Measurements from ENCODE around the gene MEIS2. TPM values are rescaled to one million over a fixed set of nuclear protein-coding genes. Genes with fewer than 3 reads are reported as not detected.

MEIS2 gene
- total and polyA plus RNA-seq, 2 of the 13 experiments (the other 11 are each of a cell fraction or from before 2014, with no cell fraction given), result 10.7 to 12.4 TPM

DNA sequence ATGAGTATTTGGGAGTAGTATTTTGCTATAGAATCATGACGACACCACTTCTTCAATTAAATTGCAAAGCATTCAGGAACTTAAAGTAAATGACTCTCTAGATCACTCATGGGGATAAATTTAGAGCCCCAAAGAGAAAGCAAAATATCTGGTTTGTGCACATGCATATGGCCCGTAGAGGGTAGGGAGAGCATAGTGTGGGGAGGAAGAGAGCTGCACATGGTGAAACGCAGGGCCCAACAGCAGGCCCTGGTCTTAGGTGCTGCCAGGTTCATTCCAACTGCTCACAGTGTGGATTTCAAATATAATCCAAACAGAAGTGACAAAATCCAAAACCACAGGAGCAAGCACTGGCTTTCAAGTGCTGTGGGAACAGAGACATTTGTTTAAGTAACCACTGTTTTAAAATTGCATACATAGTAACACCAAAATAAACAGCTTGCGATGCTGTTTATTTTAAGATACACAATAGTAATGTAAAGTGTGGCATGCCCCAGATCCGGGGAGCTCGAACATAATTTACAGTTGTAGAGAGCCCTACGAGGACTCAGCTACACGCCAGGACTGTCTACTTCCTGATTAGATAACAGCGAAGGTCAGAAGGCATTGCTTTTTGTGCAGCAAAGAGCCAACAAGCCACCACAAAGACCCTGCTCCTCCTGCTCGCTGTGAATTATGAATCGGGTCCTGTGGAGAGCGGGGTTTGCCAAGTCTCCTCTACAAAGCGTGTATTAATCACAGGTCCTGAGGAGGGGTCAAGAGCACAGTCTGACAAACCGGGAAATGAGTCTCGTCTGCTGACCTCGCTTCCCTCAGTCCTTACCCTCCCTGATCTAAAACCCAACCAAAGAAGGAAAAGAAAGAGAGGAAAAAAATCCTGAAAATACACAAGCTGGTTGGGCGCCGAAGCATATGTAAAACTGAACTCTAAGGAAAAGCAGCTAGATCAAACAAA is 80.6 kb downstream of the MEIS2 start (continued):
- TF ChIP-seq, protein P1, sequence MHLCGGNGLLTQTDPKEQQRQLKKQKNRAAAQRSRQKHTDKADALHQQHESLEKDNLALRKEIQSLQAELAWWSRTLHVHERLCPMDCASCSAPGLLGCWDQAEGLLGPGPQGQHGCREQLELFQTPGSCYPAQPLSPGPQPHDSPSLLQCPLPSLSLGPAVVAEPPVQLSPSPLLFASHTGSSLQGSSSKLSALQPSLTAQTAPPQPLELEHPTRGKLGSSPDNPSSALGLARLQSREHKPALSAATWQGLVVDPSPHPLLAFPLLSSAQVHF (CRISPR knock-in tag; IDR thresholded peaks at IDR 0.05), result no peak
- TF ChIP-seq ZNF850 (CRISPR knock-in tag; conservative IDR thresholded peaks at IDR 0.05) (no peak), ATF1 (CRISPR knock-in tag; IDR thresholded peaks at IDR 0.05) (no peak), SOX6 (IDR thresholded peaks at IDR 0.05) (no peak), SOX6 (CRISPR knock-in tag; IDR thresholded peaks at IDR 0.05) (peak; percentile 71), ZNF792 (CRISPR knock-in tag; IDR thresholded peaks at IDR 0.05) (0 out of 2 replicates have a peak, but pooled peaks have one; percentile 41), NAIF1 (CRISPR knock-in tag; IDR thresholded peaks at IDR 0.05; ENCODE audit: borderline replicate concordance) (no peak), ATF7 (IDR thresholded peaks at IDR 0.05) (no peak), ATF7 (CRISPR knock-in tag; IDR thresholded peaks at IDR 0.05) (no peak), RXRA (CRISPR knock-in tag; IDR thresholded peaks at IDR 0.05) (peak; percentile 33; the same call in 1 of the 2 replicates), CREB1 (IDR thresholded peaks at IDR 0.05) (no peak), CREB1 (CRISPR knock-in tag; IDR thresholded peaks at IDR 0.05) (peak; percentile 44; the same call in 1 of the 2 replicates), RNF2 (conservative IDR thresholded peaks at IDR 0.05; ENCODE audit: low read depth) (no peak), ZNF235 (CRISPR knock-in tag; IDR thresholded peaks at IDR 0.05; ENCODE audit: borderline replicate concordance) (no peak)
- TF ChIP-seq, protein P2, sequence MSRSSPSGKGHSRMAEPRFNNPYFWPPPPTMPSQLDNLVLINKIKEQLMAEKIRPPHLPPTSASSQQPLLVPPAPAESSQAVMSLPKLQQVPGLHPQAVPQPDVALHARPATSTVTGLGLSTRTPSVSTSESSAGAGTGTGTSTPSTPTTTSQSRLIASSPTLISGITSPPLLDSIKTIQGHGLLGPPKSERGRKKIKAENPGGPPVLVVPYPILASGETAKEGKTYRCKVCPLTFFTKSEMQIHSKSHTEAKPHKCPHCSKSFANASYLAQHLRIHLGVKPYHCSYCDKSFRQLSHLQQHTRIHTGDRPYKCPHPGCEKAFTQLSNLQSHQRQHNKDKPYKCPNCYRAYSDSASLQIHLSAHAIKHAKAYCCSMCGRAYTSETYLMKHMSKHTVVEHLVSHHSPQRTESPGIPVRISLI (CRISPR knock-in tag; IDR thresholded peaks at IDR 0.05; ENCODE audit: borderline replicate concordance), result peak; percentile 24; the same call in 1 of the 2 replicates
- TF ChIP-seq, protein P3, sequence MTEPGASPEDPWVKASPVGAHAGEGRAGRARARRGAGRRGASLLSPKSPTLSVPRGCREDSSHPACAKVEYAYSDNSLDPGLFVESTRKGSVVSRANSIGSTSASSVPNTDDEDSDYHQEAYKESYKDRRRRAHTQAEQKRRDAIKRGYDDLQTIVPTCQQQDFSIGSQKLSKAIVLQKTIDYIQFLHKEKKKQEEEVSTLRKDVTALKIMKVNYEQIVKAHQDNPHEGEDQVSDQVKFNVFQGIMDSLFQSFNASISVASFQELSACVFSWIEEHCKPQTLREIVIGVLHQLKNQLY (CRISPR knock-in tag; IDR thresholded peaks at IDR 0.05), result no peak
- TF ChIP-seq, protein P4, sequence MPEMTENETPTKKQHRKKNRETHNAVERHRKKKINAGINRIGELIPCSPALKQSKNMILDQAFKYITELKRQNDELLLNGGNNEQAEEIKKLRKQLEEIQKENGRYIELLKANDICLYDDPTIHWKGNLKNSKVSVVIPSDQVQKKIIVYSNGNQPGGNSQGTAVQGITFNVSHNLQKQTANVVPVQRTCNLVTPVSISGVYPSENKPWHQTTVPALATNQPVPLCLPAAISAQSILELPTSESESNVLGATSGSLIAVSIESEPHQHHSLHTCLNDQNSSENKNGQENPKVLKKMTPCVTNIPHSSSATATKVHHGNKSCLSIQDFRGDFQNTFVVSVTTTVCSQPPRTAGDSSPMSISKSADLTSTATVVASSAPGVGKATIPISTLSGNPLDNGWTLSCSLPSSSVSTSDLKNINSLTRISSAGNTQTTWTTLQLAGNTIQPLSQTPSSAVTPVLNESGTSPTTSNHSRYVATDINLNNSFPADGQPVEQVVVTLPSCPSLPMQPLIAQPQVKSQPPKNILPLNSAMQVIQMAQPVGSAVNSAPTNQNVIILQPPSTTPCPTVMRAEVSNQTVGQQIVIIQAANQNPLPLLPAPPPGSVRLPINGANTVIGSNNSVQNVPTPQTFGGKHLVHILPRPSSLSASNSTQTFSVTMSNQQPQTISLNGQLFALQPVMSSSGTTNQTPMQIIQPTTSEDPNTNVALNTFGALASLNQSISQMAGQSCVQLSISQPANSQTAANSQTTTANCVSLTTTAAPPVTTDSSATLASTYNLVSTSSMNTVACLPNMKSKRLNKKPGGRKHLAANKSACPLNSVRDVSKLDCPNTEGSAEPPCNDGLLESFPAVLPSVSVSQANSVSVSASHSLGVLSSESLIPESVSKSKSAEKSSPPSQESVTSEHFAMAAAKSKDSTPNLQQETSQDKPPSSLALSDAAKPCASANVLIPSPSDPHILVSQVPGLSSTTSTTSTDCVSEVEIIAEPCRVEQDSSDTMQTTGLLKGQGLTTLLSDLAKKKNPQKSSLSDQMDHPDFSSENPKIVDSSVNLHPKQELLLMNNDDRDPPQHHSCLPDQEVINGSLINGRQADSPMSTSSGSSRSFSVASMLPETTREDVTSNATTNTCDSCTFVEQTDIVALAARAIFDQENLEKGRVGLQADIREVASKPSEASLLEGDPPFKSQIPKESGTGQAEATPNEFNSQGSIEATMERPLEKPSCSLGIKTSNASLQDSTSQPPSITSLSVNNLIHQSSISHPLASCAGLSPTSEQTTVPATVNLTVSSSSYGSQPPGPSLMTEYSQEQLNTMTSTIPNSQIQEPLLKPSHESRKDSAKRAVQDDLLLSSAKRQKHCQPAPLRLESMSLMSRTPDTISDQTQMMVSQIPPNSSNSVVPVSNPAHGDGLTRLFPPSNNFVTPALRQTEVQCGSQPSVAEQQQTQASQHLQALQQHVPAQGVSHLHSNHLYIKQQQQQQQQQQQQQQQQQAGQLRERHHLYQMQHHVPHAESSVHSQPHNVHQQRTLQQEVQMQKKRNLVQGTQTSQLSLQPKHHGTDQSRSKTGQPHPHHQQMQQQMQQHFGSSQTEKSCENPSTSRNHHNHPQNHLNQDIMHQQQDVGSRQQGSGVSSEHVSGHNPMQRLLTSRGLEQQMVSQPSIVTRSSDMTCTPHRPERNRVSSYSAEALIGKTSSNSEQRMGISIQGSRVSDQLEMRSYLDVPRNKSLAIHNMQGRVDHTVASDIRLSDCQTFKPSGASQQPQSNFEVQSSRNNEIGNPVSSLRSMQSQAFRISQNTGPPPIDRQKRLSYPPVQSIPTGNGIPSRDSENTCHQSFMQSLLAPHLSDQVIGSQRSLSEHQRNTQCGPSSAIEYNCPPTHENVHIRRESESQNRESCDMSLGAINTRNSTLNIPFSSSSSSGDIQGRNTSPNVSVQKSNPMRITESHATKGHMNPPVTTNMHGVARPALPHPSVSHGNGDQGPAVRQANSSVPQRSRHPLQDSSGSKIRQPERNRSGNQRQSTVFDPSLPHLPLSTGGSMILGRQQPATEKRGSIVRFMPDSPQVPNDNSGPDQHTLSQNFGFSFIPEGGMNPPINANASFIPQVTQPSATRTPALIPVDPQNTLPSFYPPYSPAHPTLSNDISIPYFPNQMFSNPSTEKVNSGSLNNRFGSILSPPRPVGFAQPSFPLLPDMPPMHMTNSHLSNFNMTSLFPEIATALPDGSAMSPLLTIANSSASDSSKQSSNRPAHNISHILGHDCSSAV (CRISPR knock-in tag; IDR thresholded peaks at IDR 0.05; ENCODE audit: borderline replicate concordance), result no peak
- TF ChIP-seq, protein P5, sequence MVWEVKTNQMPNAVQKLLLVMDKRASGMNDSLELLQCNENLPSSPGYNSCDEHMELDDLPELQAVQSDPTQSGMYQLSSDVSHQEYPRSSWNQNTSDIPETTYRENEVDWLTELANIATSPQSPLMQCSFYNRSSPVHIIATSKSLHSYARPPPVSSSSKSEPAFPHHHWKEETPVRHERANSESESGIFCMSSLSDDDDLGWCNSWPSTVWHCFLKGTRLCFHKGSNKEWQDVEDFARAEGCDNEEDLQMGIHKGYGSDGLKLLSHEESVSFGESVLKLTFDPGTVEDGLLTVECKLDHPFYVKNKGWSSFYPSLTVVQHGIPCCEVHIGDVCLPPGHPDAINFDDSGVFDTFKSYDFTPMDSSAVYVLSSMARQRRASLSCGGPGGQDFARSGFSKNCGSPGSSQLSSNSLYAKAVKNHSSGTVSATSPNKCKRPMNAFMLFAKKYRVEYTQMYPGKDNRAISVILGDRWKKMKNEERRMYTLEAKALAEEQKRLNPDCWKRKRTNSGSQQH (CRISPR knock-in tag; IDR thresholded peaks at IDR 0.05; ENCODE audit: low read depth), result no peak

Data from HepG2 (cell line).